Body of pancreas (tissue), 4 donors: ENCODE data around the gene CLDN4. TPM values are rescaled to one million over a fixed set of nuclear protein-coding genes. Genes with fewer than 3 reads are reported as not detected.

Experiments used
- ATAC-seq: fragments of 150-250 bp; one replicate; pipeline ENCODE4 v1.9.1; 2016
- DNase-seq, 4 donors: peaks; one replicate each; pipeline ENCODE4 v3.0.0-alpha.2; 2019
- H3K27ac ChIP-seq, 4 donors: fragments of 200-600 bp; sonication (generic); 1 replicate in 3 of 4; 2 replicates in 1 of 4; pipeline versions ENCODE4 v1.5.1 to v1.6.1; 2016 to 2019; ENCODE audit warnings: mild to moderate bottlenecking in 1 of 4, mixed read lengths in 1 of 4, moderate library complexity in 1 of 4
- H3K27me3 ChIP-seq, 2 donors: fragments of 200-600 bp; sonication (generic); one replicate each; pipeline ENCODE4 v1.6.0; 2016; ENCODE audit warnings: mild to moderate bottlenecking in 1 of 2
- H3K36me3 ChIP-seq, 2 donors: fragments of 200-600 bp; sonication (generic); replicated peaks in 1 of 2; 2 replicates each; pipeline ENCODE4 v1.5.1; 2016; ENCODE audit warnings: low read depth in 2 of 2; ENCODE audit not compliant: insufficient read depth in 1 of 2
- H3K4me1 ChIP-seq: fragments of 200-600 bp; sonication (generic); one replicate; pipeline ENCODE4 v1.6.0; 2016
- H3K4me3 ChIP-seq, 2 donors: fragments of 200-600 bp; sonication (generic); 1 replicate in 1 of 2; 2 replicates in 1 of 2; pipeline ENCODE4 v1.5.1; 2016 to 2019
- H3K9me3 ChIP-seq, 3 donors: fragments of 200-600 bp; sonication (generic); 1 replicate in 2 of 3; 2 replicates in 1 of 3; pipeline ENCODE4 v1.5.1; 2016
- POLR2A ChIP-seq, 3 donors: fragments of 450-650 bp; IDR thresholded peaks; one replicate each; pipeline ENCODE4 v1.6.1; 2016; ENCODE audit warnings: antibody characterized with exemption in 3 of 3, mild to moderate bottlenecking in 2 of 3
- WGBS, 2 donors: methylation state at CpG; one replicate each; pipeline ENCODE4 v1.1.5; 2017; 5-methylcytosine and 5-hydroxymethylcytosine counted together
- intact Hi-C: fragments of 100-400 bp; cut with DNase I; formaldehyde crosslinking; loops from one replicate; pipeline ENCODE4 v1.15.1; 2023
- total RNA-seq, 2 donors: library from RNA; depleted of rRNA; stranded (reverse); fragments of >200 nt; gene quantifications; one replicate each; pipeline ENCODE4 v1.1.0, GENCODE V29; 2016
- TF ChIP-seq, protein P1 (sequence below), 7 experiments: fragments of 450-650 bp in 4 of 7; fragments of 200-600 bp in 3 of 7; sonication (generic) in 3 of 7; IDR thresholded peaks; one replicate each; pipeline ENCODE4 v1.5.1; 2016 to 2019; ENCODE audit warnings: antibody characterized with exemption in 7 of 7

CLDN4 gene
- total RNA-seq, 2 donors from 2014 or later = 65.6 to 76.8 TPM

DNA sequence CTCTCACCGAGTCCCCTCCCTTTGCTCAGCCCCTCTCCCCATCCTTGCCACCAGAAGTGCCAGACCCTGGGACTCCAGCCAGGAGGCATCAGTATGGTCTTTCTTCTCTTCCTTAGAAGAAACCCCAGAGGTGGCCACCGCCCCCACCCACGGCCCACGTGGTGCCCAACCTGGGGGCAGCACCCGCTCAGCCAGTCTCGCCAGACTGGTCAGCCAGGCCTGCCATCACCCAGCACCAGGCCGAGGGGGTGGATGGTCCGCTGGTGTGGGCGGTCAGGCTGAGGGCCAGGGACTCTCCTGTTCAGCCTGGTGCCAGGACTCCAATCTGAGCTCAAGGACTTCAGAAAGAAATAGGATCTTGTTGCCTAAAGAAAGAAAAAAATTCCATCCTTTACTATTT lies 5.8 kb upstream of the CLDN4 start:
- H3K36me3 ChIP-seq = no peaks in the 10 kb centered on the region
- peak overlapping the region in 3 of 4 donors; percentile 49 to 96 (median 51) for H3K27ac ChIP-seq
- ATAC-seq (no peak), DNase-seq (peak in 3 of 4 donors; percentile 52 to 62 (median 56))
- H3K9me3 ChIP-seq = no peaks in the 10 kb centered on the region
- H3K4me3 ChIP-seq = no peak overlapping the region
- intact Hi-C loops = no loop called here
- 47 to 55% methylated on average over 5 to 9 of the region's 9 CpGs for WGBS, 2 donors
- TF ChIP-seq POLR2A (IDR thresholded peaks at IDR 0.05) = no peak
- TF ChIP-seq, protein P1, sequence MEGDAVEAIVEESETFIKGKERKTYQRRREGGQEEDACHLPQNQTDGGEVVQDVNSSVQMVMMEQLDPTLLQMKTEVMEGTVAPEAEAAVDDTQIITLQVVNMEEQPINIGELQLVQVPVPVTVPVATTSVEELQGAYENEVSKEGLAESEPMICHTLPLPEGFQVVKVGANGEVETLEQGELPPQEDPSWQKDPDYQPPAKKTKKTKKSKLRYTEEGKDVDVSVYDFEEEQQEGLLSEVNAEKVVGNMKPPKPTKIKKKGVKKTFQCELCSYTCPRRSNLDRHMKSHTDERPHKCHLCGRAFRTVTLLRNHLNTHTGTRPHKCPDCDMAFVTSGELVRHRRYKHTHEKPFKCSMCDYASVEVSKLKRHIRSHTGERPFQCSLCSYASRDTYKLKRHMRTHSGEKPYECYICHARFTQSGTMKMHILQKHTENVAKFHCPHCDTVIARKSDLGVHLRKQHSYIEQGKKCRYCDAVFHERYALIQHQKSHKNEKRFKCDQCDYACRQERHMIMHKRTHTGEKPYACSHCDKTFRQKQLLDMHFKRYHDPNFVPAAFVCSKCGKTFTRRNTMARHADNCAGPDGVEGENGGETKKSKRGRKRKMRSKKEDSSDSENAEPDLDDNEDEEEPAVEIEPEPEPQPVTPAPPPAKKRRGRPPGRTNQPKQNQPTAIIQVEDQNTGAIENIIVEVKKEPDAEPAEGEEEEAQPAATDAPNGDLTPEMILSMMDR (IDR thresholded peaks at IDR 0.05) = no peak
- H3K27me3 ChIP-seq = no peaks in the 10 kb centered on the region
- H3K4me1 ChIP-seq = peaks cover 58% of the 10 kb centered on the region

DNA sequence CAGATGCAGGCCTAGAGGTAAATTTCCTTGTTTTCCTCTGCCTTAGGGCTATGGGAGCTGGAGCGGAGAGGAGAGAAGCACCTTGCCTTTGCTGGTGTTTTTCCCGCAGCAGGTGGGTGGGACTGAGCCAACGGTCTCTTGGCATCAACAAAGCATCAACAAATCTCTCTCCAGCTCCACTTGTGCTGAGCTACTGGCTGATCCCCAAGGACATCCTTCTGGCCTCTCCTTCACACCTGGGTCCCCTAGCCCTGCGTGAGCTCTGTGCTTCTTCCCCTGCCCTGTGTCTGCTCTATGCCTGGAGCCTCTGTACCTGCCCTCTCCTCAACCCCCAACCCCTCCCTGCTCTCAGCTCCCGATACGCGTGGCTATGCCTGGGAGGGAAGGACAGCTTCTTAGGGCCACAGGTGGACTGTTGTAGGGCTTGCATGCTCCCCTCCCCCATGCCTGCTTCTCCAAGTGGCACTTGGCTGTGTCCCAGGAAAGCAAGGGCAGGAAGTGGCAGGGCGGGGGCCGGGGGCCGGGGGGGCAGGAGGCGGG lies 3.2 kb upstream of the CLDN4 start:
- peak in 2 of 3 donors; percentile 64 to 77 for TF ChIP-seq POLR2A (IDR thresholded peaks at IDR 0.05)
- TF ChIP-seq, protein P1 (IDR thresholded peaks at IDR 0.05) = no peak
- Histone ChIP-seq H3K4me1 (peaks cover 66% of the 10 kb centered on the region), H3K36me3 (no peaks in the 10 kb centered on the region), H3K4me3 (no peak overlapping the region), H3K9me3 (no peaks in the 10 kb centered on the region), H3K27me3 (no peaks in the 10 kb centered on the region), H3K27ac (peak overlapping the region; percentile 96 to 100 (median 98))
- DNase-seq = peak; percentile 94 to 98 (median 96)
- 4% methylated on average over 7 to 10 of the region's 11 CpGs for WGBS, 2 donors
- intact Hi-C loops = no loop called here
- peak; percentile 53 for ATAC-seq

GRCh38 chr7:73828107-73828803 lies 2.5 kb upstream of the CLDN4 start:
- Histone ChIP-seq H3K4me3 (no peak overlapping the region), H3K27me3 (no peaks in the 10 kb centered on the region), H3K9me3 (no peaks in the 10 kb centered on the region), H3K36me3 (no peaks in the 10 kb centered on the region), H3K4me1 (peaks cover 69% of the 10 kb centered on the region), H3K27ac (peak overlapping the region; percentile 96 to 100 (median 98))
- DNase-seq (peak in 1 of 4 donors; percentile 91), ATAC-seq (peak; percentile 50)
- intact Hi-C loops = no loop called here
- WGBS, 2 donors = 46 to 47% methylated on average over 13 to 14 of the region's 14 CpGs
- peak in 2 of 3 donors; percentile 72 to 77 for TF ChIP-seq POLR2A (IDR thresholded peaks at IDR 0.05)
- TF ChIP-seq, protein P1 (IDR thresholded peaks at IDR 0.05) = no peak

DNA sequence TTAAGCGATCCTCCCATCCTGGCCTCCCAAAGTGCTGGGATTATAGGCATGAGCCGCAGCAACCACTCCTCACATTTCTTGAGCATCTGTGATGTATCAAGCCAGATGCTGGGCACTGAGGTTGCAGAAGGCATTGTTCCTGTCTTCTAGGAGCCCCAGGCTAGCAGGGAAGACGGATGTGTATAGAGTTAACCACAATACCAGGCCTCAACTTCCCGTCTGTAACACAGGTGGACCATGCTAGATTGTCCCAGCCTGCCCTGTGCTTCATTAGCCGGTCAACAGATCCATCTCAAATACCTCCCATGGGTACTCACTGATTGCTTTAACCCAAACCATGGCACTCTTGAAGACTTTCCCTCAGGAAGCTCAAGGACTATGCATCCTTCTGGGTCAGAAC lies 1.8 kb upstream of the CLDN4 start:
- H3K4me1 ChIP-seq = peaks cover 74% of the 10 kb centered on the region
- DNase-seq = no peak
- WGBS, 2 donors = 83 to 94% methylated on average over 4 to 5 of the region's 5 CpGs

More for the DNA sequence above, 1.8 kb upstream of the CLDN4 start:
- intact Hi-C loops = no loop called here
- no peak overlapping the region for H3K4me3 ChIP-seq
- TF ChIP-seq, protein P1 (IDR thresholded peaks at IDR 0.05) = no peak
- no peak for TF ChIP-seq POLR2A (IDR thresholded peaks at IDR 0.05)
- no peak for ATAC-seq
- H3K36me3 ChIP-seq = no peaks in the 10 kb centered on the region
- peak overlapping the region; percentile 96 to 100 (median 98) for H3K27ac ChIP-seq
- no peaks in the 10 kb centered on the region for H3K9me3 ChIP-seq
- H3K27me3 ChIP-seq = no peaks in the 10 kb centered on the region
